Gastroesophageal sphincter (tissue), 4 donors: ENCODE measurements around the gene PRRT3. TPM values are rescaled to one million over a fixed set of nuclear protein-coding genes. Genes with fewer than 3 reads are reported as not detected.
A peak's percentile ranks its signal among the peaks of the same experiment; 100 is the strongest.

ENCODE experiments used
- ATAC-seq: fragments of 150-250 bp; one replicate; pipeline ENCODE4 v1.9.1; 2016; ENCODE audit warnings: mild to moderate bottlenecking, moderate library complexity
- H3K27ac ChIP-seq, 4 donors: fragments of 200-600 bp; sonication (generic) in 3 of 4; 1 replicate in 3 of 4; 2 replicates in 1 of 4; pipeline ENCODE4 v1.5.1; 2016 to 2019
- H3K27me3 ChIP-seq: fragments of 200-600 bp; sonication (generic); one replicate; pipeline ENCODE4 v1.5.1; 2019
- H3K36me3 ChIP-seq, 2 donors: fragments of 200-600 bp; sonication (generic); one replicate each; pipeline ENCODE4 v1.5.1; 2019; ENCODE audit warnings: control low read depth in 1 of 2
- H3K4me1 ChIP-seq, 3 donors: fragments of 200-600 bp; sonication (generic); 1 replicate in 2 of 3; 2 replicates in 1 of 3; pipeline ENCODE4 v1.5.1; 2016 to 2019; ENCODE audit warnings: control low read depth in 2 of 3
- H3K4me3 ChIP-seq, 2 donors: fragments of 200-600 bp; sonication (generic); one replicate each; pipeline ENCODE4 v1.5.1; 2019; ENCODE audit warnings: mild to moderate bottlenecking in 1 of 2, moderate library complexity in 1 of 2
- H3K9me3 ChIP-seq, 3 donors: fragments of 200-600 bp; sonication (generic); one replicate each; pipeline ENCODE4 v1.5.1; 2017 to 2019; ENCODE audit warnings: control low read depth in 2 of 3
- CTCF ChIP-seq, 4 experiments: fragments of 200-600 bp in 2 of 4; fragments of 450-650 bp in 2 of 4; sonication (generic) in 1 of 4; IDR thresholded peaks; one replicate each; pipeline ENCODE4 v1.5.1; 2017 to 2019; ENCODE audit warnings: antibody characterized with exemption in 4 of 4, mild to moderate bottlenecking in 2 of 4, moderate library complexity in 2 of 4
- EP300 ChIP-seq: sonication (generic); formaldehyde crosslinking; IDR thresholded peaks from one replicate; pipeline ENCODE4 v1.6.1; 2017; ENCODE audit warnings: antibody characterized with exemption, mild to moderate bottlenecking
- POLR2A ChIP-seq, 2 donors: fragments of 450-650 bp; IDR thresholded peaks; one replicate each; pipeline ENCODE4 v1.6.1; 2017; ENCODE audit warnings: antibody characterized with exemption in 2 of 2, mild to moderate bottlenecking in 2 of 2, moderate library complexity in 1 of 2
- POLR2AphosphoS5 ChIP-seq: sonication (generic); formaldehyde crosslinking; IDR thresholded peaks from one replicate; pipeline ENCODE4 v1.6.1; 2017; ENCODE audit warnings: antibody characterized with exemption
- WGBS, 2 donors: methylation state at CpG; one replicate each; pipeline ENCODE4 v1.1.5; 2018; ENCODE audit warnings: low coverage in 1 of 2; 5-methylcytosine and 5-hydroxymethylcytosine counted together
- total RNA-seq, 4 donors: library from RNA; depleted of rRNA; stranded (reverse); fragments of >200 nt; gene quantifications; one replicate each; pipeline ENCODE4 v1.1.0, GENCODE V29; 2016

The PRRT3 gene
- total RNA-seq, 4 donors from 2014 or later: 1.3 to 3.6 (median 2.7) TPM

- Histone ChIP-seq H3K4me3 (peak within 1 kb of the TSS; percentile 46 to 79), H3K27me3 (no peaks in the 10 kb centered on the region), H3K36me3 (peaks cover 0 to 54% of the 10 kb centered on the region in 2 donors), H3K27ac (peak within 1 kb of the TSS; percentile 71 to 97 (median 94)), H3K4me1 (peaks cover 0 to 39% (median 24%) of the 10 kb centered on the region in 3 donors), H3K9me3 (no peaks in the 10 kb centered on the region)
- peak; percentile 94 for ATAC-seq
- peak; percentile 95 for TF ChIP-seq POLR2AphosphoS5
- peak; percentile 84 to 85 for TF ChIP-seq POLR2A (IDR thresholded peaks at IDR 0.05)
- no peak for TF ChIP-seq CTCF (IDR thresholded peaks at IDR 0.05)
- TF ChIP-seq EP300: no peak
- WGBS, 2 donors: 1% methylated on average over 10 to 12 of the region's 50 CpGs
Observed at GRCh38 chr3:9933561-9934234, 18.5 kb downstream of the PRRT3 start, which contains the start of gene CRELD1. Gene CRELD1 (plus strand): TSS chr3:9933834. CDS start chr3:9934439, 605 bp downstream.

DNA sequence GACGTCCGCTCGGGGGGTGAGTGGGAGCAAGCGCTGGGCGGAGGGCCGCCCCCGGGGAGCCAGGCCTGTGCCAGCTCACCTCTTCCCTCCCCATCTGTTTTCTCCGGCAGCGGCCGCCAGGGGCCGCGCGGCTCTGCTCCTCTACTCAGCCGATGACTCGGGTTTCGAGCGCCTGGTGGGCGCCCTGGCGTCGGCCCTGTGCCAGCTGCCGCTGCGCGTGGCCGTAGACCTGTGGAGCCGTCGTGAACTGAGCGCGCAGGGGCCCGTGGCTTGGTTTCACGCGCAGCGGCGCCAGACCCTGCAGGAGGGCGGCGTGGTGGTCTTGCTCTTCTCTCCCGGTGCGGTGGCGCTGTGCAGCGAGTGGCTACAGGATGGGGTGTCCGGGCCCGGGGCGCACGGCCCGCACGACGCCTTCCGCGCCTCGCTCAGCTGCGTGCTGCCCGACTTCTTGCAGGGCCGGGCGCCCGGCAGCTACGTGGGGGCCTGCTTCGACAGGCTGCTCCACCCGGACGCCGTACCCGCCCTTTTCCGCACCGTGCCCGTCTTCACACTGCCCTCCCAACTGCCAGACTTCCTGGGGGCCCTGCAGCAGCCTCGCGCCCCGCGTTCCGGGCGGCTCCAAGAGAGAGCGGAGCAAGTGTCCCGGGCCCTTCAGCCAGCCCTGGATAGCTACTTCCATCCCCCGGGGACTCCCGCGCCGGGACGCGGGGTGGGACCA, 19.2 kb downstream of the PRRT3 start:
- Histone ChIP-seq H3K36me3 (peaks cover 0 to 55% of the 10 kb centered on the region in 2 donors), H3K4me1 (peaks cover 0 to 39% (median 24%) of the 10 kb centered on the region in 3 donors), H3K27me3 (no peaks in the 10 kb centered on the region), H3K27ac (peak overlapping the region; percentile 71 to 97 (median 94)), H3K4me3 (peak overlapping the region; percentile 46 to 79), H3K9me3 (no peaks in the 10 kb centered on the region)
- TF ChIP-seq CTCF (IDR thresholded peaks at IDR 0.05) (peak; percentile 71 to 90 (median 88)), EP300 (no peak), POLR2A (IDR thresholded peaks at IDR 0.05) (no peak), POLR2AphosphoS5 (peak; percentile 36)
- WGBS, 2 donors: no CpG with 5 or more reads among the region's 77 CpGs
- ATAC-seq: peak; percentile 79

GRCh38 chr3:9932535-9932842, 19.7 kb downstream of the PRRT3 start:
- no peak for ATAC-seq
- peaks cover 0 to 55% of the 10 kb centered on the region in 2 donors for H3K36me3 ChIP-seq
- peaks cover 0 to 39% (median 24%) of the 10 kb centered on the region in 3 donors for H3K4me1 ChIP-seq

GRCh38 chr3:9930804-9931418, 21.3 kb downstream of the PRRT3 start:
- ATAC-seq: no peak
- peaks cover 0 to 35% (median 21%) of the 10 kb centered on the region in 3 donors for H3K4me1 ChIP-seq
- no peak overlapping the region for H3K4me3 ChIP-seq
- H3K36me3 ChIP-seq: peaks cover 0 to 54% of the 10 kb centered on the region in 2 donors
- H3K9me3 ChIP-seq: no peaks in the 10 kb centered on the region
- H3K27me3 ChIP-seq: no peaks in the 10 kb centered on the region
- no peak for TF ChIP-seq CTCF (IDR thresholded peaks at IDR 0.05)
- no peak for TF ChIP-seq EP300
- no peak for TF ChIP-seq POLR2A (IDR thresholded peaks at IDR 0.05)
- TF ChIP-seq POLR2AphosphoS5: no peak
- 80 to 100% methylated on average over 1 to 2 of the region's 4 CpGs for WGBS, 2 donors
- H3K27ac ChIP-seq: no peak overlapping the region

More at GRCh38 chr3:9932535-9932842, 19.7 kb downstream of the PRRT3 start:
- H3K27ac ChIP-seq: peak overlapping the region; percentile 71 to 97 (median 94)
- no CpG with 5 or more reads among the region's 13 CpGs for WGBS, 2 donors
- peak overlapping the region; percentile 46 to 79 for H3K4me3 ChIP-seq
- no peak for TF ChIP-seq POLR2AphosphoS5
- TF ChIP-seq EP300: no peak
- TF ChIP-seq CTCF (IDR thresholded peaks at IDR 0.05): no peak
- TF ChIP-seq POLR2A (IDR thresholded peaks at IDR 0.05): no peak
- H3K27me3 ChIP-seq: no peaks in the 10 kb centered on the region
- H3K9me3 ChIP-seq: no peaks in the 10 kb centered on the region
